Erythroblast (primary cell): ENCODE measurements around the gene CCDC88B.

Source experiments
- DNase-seq, 2 experiments: peaks; one replicate each; lab custom pipeline; 2025; lab: John Stamatoyannopoulos, UW
- GATA1 ChIP-seq: IDR thresholded peaks from 2 replicates; pipeline ENCODE4 v1.6.1; 2011; ENCODE audit warnings: low read depth, mild to moderate bottlenecking, control low read depth, low read length, moderate library complexity
- POLR2A ChIP-seq: IDR thresholded peaks from 2 replicates; pipeline ENCODE4 v1.6.1; 2011; ENCODE audit warnings: mild to moderate bottlenecking, low read length

Gene CCDC88B

DNA sequence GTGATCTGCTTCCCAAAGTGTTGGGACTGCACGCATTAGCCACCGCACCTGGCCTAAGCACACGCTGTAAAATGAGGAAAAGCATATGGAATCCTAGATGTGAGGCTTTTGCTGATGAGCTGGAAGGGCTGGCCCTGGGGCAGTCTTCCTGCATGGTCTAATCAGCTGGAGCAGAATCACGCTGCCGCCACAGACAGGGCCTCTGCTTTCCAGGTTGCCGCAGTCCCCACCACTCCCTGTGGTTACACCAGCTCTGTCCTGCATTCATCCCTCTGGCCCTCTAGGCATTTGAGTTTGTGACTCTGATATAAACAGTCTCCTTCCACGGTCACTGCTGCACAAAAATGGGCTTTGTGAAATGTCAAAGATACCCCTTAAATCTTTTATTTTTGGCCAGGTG lies 36.1 kb downstream of the CCDC88B start:
- no peak for TF ChIP-seq POLR2A
- no peak for TF ChIP-seq GATA1
- no peak for DNase-seq

DNA sequence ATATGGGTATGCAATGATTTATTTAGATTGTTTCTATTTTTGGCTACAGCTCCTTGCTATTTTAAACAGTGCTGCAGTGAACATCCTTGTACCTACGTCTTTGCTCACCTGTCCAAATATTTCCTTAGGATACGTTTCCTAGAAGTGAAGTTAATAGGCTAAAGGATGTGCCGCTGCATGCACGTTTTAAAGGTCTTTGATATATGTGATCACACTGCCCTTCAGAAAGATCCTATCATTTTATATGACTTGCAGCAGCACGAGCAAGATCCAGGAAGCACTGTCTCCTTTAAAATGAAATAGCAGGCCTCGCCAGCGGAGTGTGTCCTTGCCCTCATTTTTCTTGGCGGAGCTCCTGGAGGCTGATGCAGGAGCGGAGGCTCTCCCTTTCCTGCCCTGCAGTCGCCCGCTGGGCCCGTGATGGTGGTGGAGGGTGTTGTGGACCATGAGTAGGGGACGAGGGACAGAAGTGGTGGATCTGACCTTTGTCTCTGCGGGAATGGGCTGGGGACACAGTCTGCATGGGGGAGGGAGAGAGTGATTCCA lies 38.4 kb downstream of the CCDC88B start:
- TF ChIP-seq POLR2A (no peak), GATA1 (no peak)
- DNase-seq = no peak

DNA sequence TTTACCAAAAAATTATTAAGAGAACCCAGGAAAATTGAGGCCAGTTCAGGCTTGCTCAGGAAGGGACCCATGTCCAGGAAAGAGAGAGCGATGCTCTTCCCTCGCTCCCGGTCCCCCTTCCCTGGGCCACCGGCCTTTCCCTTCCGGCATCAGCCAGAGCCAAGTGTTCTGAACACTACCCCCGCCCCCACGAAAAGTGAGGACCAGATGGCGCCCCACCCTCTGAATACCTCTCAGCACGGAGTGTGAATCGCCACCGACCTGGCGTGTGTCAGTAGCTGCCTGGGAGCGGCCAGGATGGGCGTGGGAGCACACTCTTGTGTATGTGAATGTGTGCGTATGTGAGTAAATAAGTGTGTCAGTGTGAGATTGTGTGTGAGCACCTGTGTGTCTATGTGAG lies 39.2 kb downstream of the CCDC88B start:
- TF ChIP-seq GATA1 (no peak), POLR2A (no peak)
- DNase-seq = no peak

DNA sequence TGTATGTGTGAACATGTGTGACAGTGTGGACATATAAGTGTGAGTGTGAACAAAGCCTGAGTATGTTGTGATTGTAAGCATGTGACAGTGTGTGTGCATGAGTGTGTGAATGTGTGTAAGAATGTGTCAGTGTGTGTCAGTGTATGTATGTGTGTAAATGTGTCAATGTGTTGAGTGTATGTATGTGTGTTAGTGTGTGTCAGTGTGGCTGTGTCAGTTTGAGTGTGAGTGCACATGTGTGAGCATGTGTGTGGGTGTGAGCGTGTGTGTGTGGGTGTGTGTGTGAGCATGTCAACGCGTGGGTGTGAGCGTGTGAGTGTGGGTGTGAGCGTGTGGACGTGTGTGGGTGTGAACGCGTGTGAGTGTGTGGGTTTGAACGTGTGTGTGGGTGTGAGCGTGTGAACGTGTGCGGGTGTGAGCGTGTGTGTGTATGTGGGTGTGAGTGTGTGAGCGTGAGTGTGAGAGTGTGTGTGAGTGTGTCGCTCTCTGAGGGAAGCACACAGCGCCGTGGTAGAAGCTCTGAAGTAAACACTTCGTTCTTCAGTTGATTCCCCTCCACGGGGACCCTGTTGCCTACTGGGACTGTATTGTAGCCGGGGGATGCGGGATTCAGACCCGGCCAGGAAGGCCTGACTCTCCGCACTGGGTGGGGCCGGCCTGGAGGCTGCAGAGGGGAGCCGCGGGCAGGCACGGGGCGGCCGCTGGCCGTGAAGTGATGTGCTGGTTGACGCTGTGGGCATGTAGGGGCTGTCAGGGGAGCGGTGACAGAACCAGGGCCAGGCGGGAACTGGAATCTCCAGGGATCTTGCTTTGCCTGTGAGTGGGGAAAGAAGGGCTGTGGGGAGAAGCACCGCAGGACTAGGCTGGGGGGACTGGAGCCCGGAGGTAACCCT lies 40.1 kb downstream of the CCDC88B start:
- DNase-seq = no peak
- TF ChIP-seq POLR2A (no peak), GATA1 (no peak)

DNA sequence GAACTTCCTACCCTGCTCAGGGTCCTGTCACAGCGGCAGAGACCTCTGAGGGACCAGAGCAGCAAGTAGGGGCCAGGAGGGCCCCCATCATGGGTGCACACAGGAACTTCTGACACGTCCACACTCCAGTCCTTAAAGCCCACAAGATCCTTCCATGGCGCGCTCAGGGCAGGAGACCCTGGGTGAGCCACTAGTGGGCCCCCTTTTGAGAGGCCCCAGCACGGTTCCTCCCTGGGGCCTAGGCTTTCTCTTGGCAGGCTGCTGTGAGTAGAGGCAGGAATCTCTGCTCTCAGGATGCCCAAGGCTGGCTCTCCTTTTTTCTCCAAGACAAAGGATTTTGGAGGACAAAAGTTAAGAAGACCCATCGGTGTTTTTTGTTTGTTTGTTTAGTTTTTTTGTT lies 41.3 kb downstream of the CCDC88B start:
- TF ChIP-seq POLR2A = no peak
- no peak for TF ChIP-seq GATA1
- no peak for DNase-seq

DNA sequence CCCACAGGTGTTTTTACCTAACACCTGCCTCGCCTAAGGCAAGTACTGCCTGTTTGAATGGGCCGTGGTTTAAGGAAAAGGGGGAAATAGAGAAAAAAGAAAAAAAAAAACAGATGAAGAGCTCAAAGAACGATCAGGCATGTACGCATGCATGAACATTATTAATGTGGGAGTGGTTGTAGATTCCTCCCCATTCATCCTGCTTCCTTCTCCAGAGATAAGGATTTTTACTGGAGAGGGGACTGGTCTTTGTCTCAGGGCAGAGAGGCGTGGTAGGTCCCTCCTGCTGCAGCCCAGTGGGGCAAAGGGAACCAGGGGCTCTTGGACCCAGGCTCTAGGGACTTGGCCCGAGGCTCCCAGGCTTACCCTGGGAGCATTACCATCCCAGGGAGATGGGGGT lies 42.0 kb downstream of the CCDC88B start:
- DNase-seq = no peak
- no peak for TF ChIP-seq GATA1
- no peak for TF ChIP-seq POLR2A

DNA sequence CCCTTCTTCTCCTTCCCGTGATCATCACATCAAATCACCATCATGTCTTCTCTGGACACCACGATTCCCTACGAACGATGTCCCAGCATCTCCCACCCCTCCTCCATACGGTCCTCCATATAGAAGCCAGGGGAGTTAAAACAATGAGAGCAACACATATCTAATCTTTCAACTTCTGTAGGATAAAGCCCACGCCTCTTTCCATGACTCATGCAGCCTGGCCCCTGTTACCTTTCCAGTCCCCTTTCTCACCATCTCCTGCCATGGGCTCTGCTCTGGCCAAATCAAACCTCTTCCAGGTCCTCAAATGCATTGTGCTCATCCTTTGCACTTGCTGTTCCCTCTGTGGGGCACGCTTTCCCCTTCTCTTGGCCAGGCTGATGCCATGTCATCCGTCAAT lies 42.6 kb downstream of the CCDC88B start:
- TF ChIP-seq GATA1 (no peak), POLR2A (no peak)
- no peak for DNase-seq

DNA sequence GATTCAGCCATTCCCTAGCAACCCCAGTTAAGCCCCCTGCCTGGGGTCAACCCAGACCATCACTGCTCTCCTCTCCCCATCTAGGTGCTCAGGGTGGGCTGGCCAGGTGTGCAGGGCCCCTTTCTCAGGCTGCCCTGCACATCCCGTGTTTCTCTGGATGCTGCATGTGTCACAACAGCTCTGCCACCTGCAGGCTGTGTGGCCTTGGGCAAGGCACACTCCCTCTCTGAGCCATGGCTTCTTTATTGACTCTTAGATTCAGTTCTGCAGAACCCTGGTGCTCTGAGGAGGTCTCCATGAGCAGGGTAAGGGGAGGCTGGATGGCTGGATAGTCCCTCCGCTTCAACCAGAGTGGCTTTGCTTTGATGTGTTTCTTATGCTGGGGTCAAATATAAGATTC lies 43.6 kb downstream of the CCDC88B start:
- no peak for DNase-seq
- TF ChIP-seq GATA1 = no peak
- TF ChIP-seq POLR2A = no peak

DNA sequence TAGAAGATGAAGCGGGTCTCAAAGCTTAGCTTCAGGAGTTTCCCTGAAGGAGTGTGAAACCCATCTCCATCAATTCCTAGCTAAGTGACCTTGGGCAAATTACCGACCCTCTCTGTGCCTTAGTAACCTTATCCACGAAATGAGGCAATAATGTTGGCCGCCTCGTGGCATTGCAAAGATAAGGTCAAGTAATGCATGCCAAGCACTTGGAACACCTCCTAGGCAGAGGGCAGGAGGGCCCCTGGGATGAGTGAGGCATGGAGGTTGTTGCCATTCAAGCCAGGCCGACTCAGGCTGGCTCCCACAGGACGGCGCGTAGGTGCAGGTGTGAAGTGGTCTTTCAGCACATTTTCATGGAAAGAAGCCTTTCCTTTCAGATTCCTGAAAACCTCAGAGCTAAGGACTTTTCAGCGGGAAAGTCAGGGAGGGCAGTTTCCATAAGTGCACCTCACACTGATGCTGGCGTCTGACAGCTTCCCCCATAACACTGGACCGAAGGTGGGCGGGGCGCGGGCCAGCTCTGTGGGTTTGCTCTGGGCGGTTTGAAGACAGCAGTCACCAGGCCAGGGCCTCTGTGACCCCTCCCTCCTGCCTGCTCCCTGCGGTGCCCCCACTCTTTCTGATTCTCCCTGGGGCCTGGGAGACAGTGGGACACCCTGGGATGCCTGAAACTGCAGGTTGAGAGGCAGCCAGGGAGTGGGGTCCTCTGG lies 44.2 kb downstream of the CCDC88B start:
- DNase-seq = no peak
- TF ChIP-seq POLR2A = no peak
- no peak for TF ChIP-seq GATA1

DNA sequence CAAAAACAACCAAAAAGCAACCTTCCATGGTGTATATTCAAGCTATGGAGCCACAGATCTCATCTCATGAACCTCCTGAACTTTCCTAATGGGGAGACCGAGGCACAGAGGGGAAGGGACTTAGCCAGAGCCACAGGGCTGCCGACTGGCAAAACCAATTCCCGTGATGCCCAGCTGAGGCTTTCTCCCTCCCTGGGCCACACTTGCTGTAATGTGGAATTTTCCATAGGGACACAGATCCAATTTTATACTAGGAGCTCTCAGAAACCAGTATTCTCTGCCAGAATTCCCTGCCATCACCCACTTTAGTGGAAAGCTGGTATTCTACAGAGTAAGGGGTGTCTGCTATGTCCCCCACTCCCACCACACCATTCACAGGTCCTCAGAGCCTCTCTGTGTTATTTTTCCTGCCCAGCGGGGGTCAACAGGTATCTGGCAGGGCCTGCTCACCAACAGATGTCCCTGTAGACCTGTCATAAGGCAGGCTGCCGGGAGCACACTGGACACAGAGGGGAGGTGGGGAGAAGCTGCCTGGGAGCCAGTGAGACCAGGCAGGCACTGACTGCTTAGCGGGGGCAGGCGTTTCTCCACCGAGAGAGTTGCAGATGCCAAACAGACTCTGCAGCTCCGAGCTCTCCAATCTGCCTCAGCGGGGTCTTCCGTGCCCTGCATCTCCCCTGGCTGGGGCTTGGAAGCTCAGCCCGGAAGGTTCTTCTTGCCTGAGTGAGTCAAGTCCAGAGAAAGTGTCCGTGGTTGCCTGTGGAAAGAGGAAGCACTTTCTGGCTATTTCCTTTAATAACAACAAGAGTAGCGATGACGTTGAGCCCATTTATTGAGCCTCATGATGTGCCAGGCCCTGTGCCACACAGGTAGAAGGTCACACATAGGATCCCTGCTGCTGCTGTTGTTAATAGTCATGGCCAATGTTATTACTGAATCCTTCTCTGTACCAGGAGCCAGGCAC lies 45.3 kb downstream of the CCDC88B start:
- no peak for TF ChIP-seq GATA1
- no peak for DNase-seq

DNA sequence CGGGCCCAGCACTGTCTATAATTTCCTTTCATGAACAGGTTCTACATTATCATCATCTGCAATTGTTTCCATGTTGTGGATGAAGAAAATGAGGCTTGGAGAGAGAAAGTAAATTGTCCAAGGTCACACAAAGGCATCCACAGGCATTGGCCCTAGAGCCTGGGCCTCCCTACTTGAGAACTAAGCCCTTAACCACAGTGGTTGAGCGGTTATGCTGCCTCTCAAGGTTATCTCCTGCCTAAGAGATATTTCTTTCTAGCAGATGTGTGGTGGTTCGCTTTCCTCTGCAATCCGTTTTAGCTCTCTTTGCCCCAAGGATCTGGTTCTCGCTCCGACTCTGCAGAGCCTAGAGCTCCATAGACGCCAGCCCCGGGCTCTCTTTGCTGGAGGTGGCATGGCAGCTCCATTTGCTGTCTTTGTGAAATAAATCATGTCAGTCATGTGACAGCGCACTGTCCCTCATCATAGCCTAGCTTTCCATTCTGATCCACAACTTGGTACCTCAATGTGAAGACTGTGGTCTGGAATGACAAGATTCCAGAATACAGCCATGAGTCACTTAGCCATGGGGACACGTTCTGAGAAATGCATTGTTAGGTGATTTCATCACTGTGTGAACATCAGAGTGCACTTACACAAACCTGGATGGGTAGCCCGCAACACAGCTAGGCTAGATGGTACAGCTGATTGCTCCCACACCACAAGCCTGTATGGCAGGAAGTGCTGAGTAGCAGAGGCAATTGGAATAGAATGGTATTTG lies 46.1 kb downstream of the CCDC88B start:
- DNase-seq = no peak
- TF ChIP-seq POLR2A (no peak), GATA1 (no peak)

DNA sequence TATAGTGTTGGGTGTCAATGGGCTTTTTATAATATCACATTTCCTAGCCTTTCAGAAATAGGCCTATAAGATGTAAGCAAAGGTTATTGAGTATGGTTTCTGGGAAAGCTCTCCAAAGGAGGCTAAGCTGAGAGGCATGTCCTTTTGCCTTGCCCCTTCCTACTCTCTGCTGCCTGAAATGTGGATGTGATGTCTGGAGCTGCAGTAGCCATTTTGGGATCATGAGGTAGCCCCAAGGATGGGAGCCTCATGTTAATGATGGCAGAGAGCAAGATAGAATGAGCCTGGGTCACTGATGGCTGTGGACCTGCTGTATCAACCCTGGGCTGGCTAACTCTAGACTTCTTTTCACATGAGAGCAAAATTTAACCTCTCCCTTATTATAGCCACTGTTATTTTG lies 47.9 kb downstream of the CCDC88B start:
- TF ChIP-seq GATA1 (no peak), POLR2A (no peak)
- no peak for DNase-seq

DNA sequence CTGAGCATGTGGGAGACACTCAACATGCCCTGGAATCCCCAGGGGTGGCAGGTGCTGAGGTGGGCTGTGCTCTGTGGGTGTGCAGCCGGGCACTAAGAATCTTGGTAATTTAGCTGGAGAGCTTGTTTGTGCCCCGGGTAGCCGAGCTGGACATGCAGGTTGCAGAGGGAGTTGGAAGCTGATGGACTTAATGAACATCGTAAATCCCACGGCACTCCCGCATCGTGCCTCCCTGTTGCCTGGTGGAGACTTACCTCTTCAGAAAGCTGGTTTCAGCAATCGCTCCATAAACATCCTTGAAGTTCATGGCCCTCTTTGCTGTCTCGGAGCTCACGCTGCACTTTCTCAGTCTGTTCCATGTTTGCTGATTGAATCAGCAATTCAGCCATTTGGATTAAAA lies 48.9 kb downstream of the CCDC88B start:
- no peak for TF ChIP-seq GATA1
- no peak for TF ChIP-seq POLR2A
- no peak for DNase-seq
